Keratinocyte (primary cell): ENCODE data around the gene PRPF38A. TPM values are rescaled to one million over a fixed set of nuclear protein-coding genes. Genes with fewer than 3 reads are reported as not detected.

Experiments
- DNase-seq: peaks from one replicate; pipeline ENCODE4 v3.0.0-alpha.2; 2011; ENCODE audit warnings: low read depth, missing footprints, low spot score
- FAIRE-seq: peaks from 2 replicates; lab custom pipeline; 2011; peaks lifted over from hg19 to GRCh38; lab: Jason Lieb, UNC
- H2AFZ ChIP-seq: 2 replicates; pipeline ENCODE4 v1.6.0; 2012; ENCODE audit warnings: low read length, control low read depth, inconsistent platforms; ENCODE audit not compliant: control insufficient read depth
- H3K27ac ChIP-seq: 2 replicates; pipeline ENCODE4 v1.5.1; 2011; ENCODE audit warnings: low read length; ENCODE audit not compliant: control insufficient read depth, insufficient read depth
- H3K27me3 ChIP-seq: 3 replicates; pipeline ENCODE4 v1.6.0; 2011; ENCODE audit warnings: low read length; ENCODE audit not compliant: control insufficient read depth, insufficient read depth; ENCODE audit errors: extremely low read depth
- H3K36me3 ChIP-seq, 2 experiments: 2 replicates in 1 of 2; 3 replicates in 1 of 2; pipeline ENCODE4 v1.5.1; 2011; ENCODE audit warnings: low read length in 2 of 2, mild to moderate bottlenecking in 1 of 2; ENCODE audit not compliant: control insufficient read depth in 2 of 2, insufficient read depth in 2 of 2; ENCODE audit errors: extremely low read depth in 1 of 2
- H3K4me1 ChIP-seq: 3 replicates; pipeline ENCODE4 v1.5.1; 2011; ENCODE audit warnings: low read length; ENCODE audit not compliant: control insufficient read depth, insufficient read depth; ENCODE audit errors: extremely low read depth
- H3K4me2 ChIP-seq: 3 replicates; pipeline ENCODE4 v1.6.0; 2011; ENCODE audit warnings: low read depth, low read length; ENCODE audit not compliant: control insufficient read depth, insufficient read depth; ENCODE audit errors: extremely low read depth
- H3K4me3 ChIP-seq, 3 experiments: fragments of 200-600 bp in 1 of 3; sonication (generic) in 1 of 3; 2 replicates in 2 of 3; 3 replicates in 1 of 3; pipeline ENCODE4 v1.5.1; 2011 to 2016; ENCODE audit warnings: low read length in 3 of 3, mild to moderate bottlenecking in 3 of 3, control low read depth in 2 of 3, inconsistent platforms in 1 of 3, low read depth in 1 of 3, mixed read lengths in 1 of 3, mixed run types in 1 of 3, moderate library complexity in 1 of 3; ENCODE audit not compliant: control insufficient read depth in 2 of 3, insufficient read depth in 2 of 3; ENCODE audit errors: extremely low read depth in 1 of 3
- H3K79me2 ChIP-seq: 2 replicates; pipeline ENCODE4 v1.6.0; 2012; ENCODE audit warnings: low read length; ENCODE audit not compliant: control insufficient read depth, insufficient read depth
- H3K9ac ChIP-seq: 3 replicates; pipeline ENCODE4 v1.6.0; 2011; ENCODE audit warnings: low read length; ENCODE audit not compliant: control insufficient read depth, insufficient read depth; ENCODE audit errors: extremely low read depth
- H3K9me1 ChIP-seq: 3 replicates; pipeline ENCODE4 v1.6.0; 2011; ENCODE audit warnings: low read length; ENCODE audit not compliant: control insufficient read depth, insufficient read depth; ENCODE audit errors: extremely low read depth
- H3K9me3 ChIP-seq: 2 replicates; pipeline ENCODE4 v1.5.1; 2012; ENCODE audit warnings: low read depth, low read length; ENCODE audit not compliant: control insufficient read depth
- H4K20me1 ChIP-seq: 3 replicates; pipeline ENCODE4 v1.6.0; 2011; ENCODE audit warnings: low read length; ENCODE audit not compliant: control insufficient read depth, insufficient read depth; ENCODE audit errors: extremely low read depth
- CTCF ChIP-seq, 3 experiments: IDR thresholded peaks in 1 of 3; conservative IDR thresholded peaks in 1 of 3; optimal IDR thresholded peaks in 1 of 3; 2 replicates in 2 of 3; 3 replicates in 1 of 3; pipeline versions ENCODE3 to v1.5.1; 2011; ENCODE audit warnings: low read length in 3 of 3, mild to moderate bottlenecking in 3 of 3, moderate library complexity in 2 of 3, control low read depth in 1 of 3, inconsistent platforms in 1 of 3; ENCODE audit not compliant: insufficient read depth in 2 of 3; ENCODE audit errors: extremely low read depth in 1 of 3
- EZH2 ChIP-seq: IDR thresholded peaks from one replicate; pipeline ENCODE4 v1.6.1; 2012; ENCODE audit warnings: inconsistent platforms, mild to moderate bottlenecking, low read length, moderate library complexity
- dilution Hi-C: fragments of 300-500 bp; cut with MboI; formaldehyde crosslinking; loops from one replicate; pipeline ENCODE4 v1.7.0; 2020; ENCODE audit warnings: low sequenced_read_pairs; ENCODE audit not compliant: extremely low pct_ligation_motif_present
- polyA plus RNA-seq, 5 experiments: library from polyadenylated mRNA; depleted of rRNA in 3 of 5; stranded (reverse) in 3 of 5; stranded (forward) in 1 of 5; unstranded in 1 of 5; fragments of >200 nt; gene quantifications; 1 replicate in 1 of 5; 2 replicates in 3 of 5; 3 replicates in 1 of 5; pipeline versions ENCODE4 v1.2.1 to v1.2.3, GENCODE V29; 2011 to 2012; ENCODE audit warnings: missing spikeins in 2 of 5, low read depth in 1 of 5, low replicate concordance in 1 of 5

The PRPF38A gene
- polyA plus RNA-seq, 1 donor (not counting 4 experiments of a cell fraction or from before 2014, with no cell fraction given): 29.5 TPM

- FAIRE-seq (no peak), DNase-seq (no peak)
- Histone ChIP-seq H2AFZ (no peak overlapping the region), H3K27me3 (no peaks in the 10 kb centered on the region), H3K27ac (no peak overlapping the region), H3K9me3 (no peaks in the 10 kb centered on the region), H3K4me3 (no peak overlapping the region), H4K20me1 (no peaks in the 10 kb centered on the region), H3K9ac (no peak overlapping the region), H3K4me2 (no peak overlapping the region), H3K36me3 (peaks cover 0 to 6% of the 10 kb centered on the region in 2 experiments), H3K4me1 (peaks cover 6% of the 10 kb centered on the region), H3K9me1 (no peaks in the 10 kb centered on the region), H3K79me2 (peaks cover 15% of the 10 kb centered on the region)
- no peak for TF ChIP-seq CTCF (optimal IDR thresholded peaks at IDR 0.05 in 1 of 3, IDR thresholded peaks at IDR 0.05 in 1 of 3, conservative IDR thresholded peaks at IDR 0.05 in 1 of 3; ENCODE audit: extremely low read depth in 1 of 3, insufficient read depth in 2 of 3, low read length in 3 of 3)
- TF ChIP-seq EZH2: no peak
- dilution Hi-C loops: no loop called here
These were observed 4.3 kb upstream of the PRPF38A start for GRCh38 chr1:52400131-52400530.

- peak overlapping the region; percentile 2 for H2AFZ ChIP-seq
- H4K20me1 ChIP-seq: no peaks in the 10 kb centered on the region
- H3K9ac ChIP-seq: peak overlapping the region; percentile 82
- FAIRE-seq: no peak
- peak overlapping the region in 2 of 3 experiments; percentile 61 to 76 for H3K4me3 ChIP-seq
- H3K27ac ChIP-seq: peak overlapping the region; percentile 87
- H3K79me2 ChIP-seq: peaks cover 35% of the 10 kb centered on the region
- no peaks in the 10 kb centered on the region for H3K9me1 ChIP-seq
- dilution Hi-C loops: no loop called here
- peaks cover 11% of the 10 kb centered on the region for H3K4me1 ChIP-seq
- H3K36me3 ChIP-seq: peaks cover 0 to 16% of the 10 kb centered on the region in 2 experiments
- no peak for DNase-seq
- no peaks in the 10 kb centered on the region for H3K9me3 ChIP-seq
- TF ChIP-seq CTCF (optimal IDR thresholded peaks at IDR 0.05 in 1 of 3, IDR thresholded peaks at IDR 0.05 in 1 of 3, conservative IDR thresholded peaks at IDR 0.05 in 1 of 3; ENCODE audit: extremely low read depth in 1 of 3, insufficient read depth in 2 of 3, low read length in 3 of 3): no peak
- TF ChIP-seq EZH2: no peak
- H3K4me2 ChIP-seq: peak overlapping the region; percentile 79
- H3K27me3 ChIP-seq: no peaks in the 10 kb centered on the region
These were observed 1.6 kb upstream of the PRPF38A start for GRCh38 chr1:52402860-52403240.
